Activated CD4-positive, alpha-beta T cell treated with anti-CD3 and anti-CD28 coated beads, Interleukin-2, amount 10 ng/mL, durations not matched to agents 24 days and 14 days (primary cell): ENCODE results near the gene MAPK8IP2. TPM values are rescaled to one million over a fixed set of nuclear protein-coding genes. Genes with fewer than 3 reads are reported as not detected.
"Not testable (repeated sequence)": the region's sequence is repeated elsewhere in the genome, so short reads cannot be mapped to it uniquely, and the experiment has no call there.

Experiments
- DNase-seq: peaks from one replicate; pipeline ENCODE4 v3.0.0; 2022
- H3K27ac Mint-ChIP-seq: one replicate; pipeline ENCODE4 v1.8.0; 2022; ENCODE audit warnings: mild to moderate bottlenecking, mixed read lengths
- H3K27me3 Mint-ChIP-seq: one replicate; pipeline ENCODE4 v1.8.0; 2022; ENCODE audit warnings: mixed read lengths
- H3K36me3 Mint-ChIP-seq: one replicate; pipeline ENCODE4 v1.8.0; 2022; ENCODE audit warnings: low read depth, mild to moderate bottlenecking, mixed read lengths
- H3K4me1 Mint-ChIP-seq: one replicate; pipeline ENCODE4 v1.8.0; 2021; ENCODE audit warnings: mixed read lengths
- H3K4me3 Mint-ChIP-seq: one replicate; pipeline ENCODE4 v1.8.0; 2022; ENCODE audit warnings: mild to moderate bottlenecking, moderate library complexity, mixed read lengths
- H3K9me3 Mint-ChIP-seq: one replicate; pipeline ENCODE4 v1.8.0; 2021; ENCODE audit warnings: mixed read lengths
- intact Hi-C: fragments of 100-400 bp; cut with micrococcal nuclease; formaldehyde crosslinking; loops from one replicate; pipeline ENCODE4 v1.15.1; 2023
- total RNA-seq: library from RNA; stranded (reverse); gene quantifications from 2 replicates; pipeline ENCODE4 v1.2.3, GENCODE V29; 2022

MAPK8IP2 gene
- total RNA-seq, 1 donor from 2014 or later = 0.19 TPM

- DNase-seq, H3K4me3 Mint-ChIP-seq, H3K4me1 Mint-ChIP-seq, H3K36me3 Mint-ChIP-seq, intact Hi-C loops, H3K27ac Mint-ChIP-seq, H3K9me3 Mint-ChIP-seq: not testable (repeated sequence)
- H3K27me3 Mint-ChIP-seq = peaks cover 23% of the 10 kb centered on the region
Measured at GRCh38 chr22:50608058-50608840, 7.7 kb downstream of the MAPK8IP2 start.

DNA sequence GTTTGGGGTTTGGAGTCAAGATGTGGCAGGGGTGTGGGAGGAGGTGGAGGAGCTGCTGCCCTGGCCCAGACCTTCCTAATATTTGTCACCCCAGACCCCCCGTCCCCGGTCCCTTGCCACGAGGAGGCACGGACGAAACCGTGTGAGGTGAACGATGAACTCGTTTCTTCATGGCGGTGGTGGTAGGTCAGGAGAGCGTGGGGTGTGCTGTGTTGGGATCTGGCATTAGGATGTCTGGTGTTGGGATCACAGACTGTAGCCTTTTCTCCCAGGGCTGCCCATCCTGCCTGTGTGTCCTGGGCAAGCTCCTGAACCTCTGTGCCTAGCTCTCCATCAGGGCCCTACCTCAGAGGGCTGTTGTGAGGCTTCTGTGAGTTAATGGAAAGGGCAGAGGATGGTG, 8.4 kb downstream of the MAPK8IP2 start:
- H3K27me3 Mint-ChIP-seq = peaks cover 24% of the 10 kb centered on the region
- H3K9me3 Mint-ChIP-seq = no peaks in the 10 kb centered on the region
- no peaks in the 10 kb centered on the region for H3K36me3 Mint-ChIP-seq
- no peak overlapping the region for H3K4me3 Mint-ChIP-seq
- H3K27ac Mint-ChIP-seq = no peak overlapping the region
- intact Hi-C loops = no loop called here
- DNase-seq = no peak
- H3K4me1 Mint-ChIP-seq = peaks cover 9% of the 10 kb centered on the region

- H3K27ac Mint-ChIP-seq = no peak overlapping the region
- intact Hi-C loops = no loop called here
- no peaks in the 10 kb centered on the region for H3K9me3 Mint-ChIP-seq
- no peak overlapping the region for H3K4me3 Mint-ChIP-seq
- H3K36me3 Mint-ChIP-seq = no peaks in the 10 kb centered on the region
- H3K4me1 Mint-ChIP-seq = peaks cover 11% of the 10 kb centered on the region
- peaks cover 26% of the 10 kb centered on the region for H3K27me3 Mint-ChIP-seq
- DNase-seq = no peak
Measured at GRCh38 chr22:50609599-50609998, 9.0 kb downstream of the MAPK8IP2 start.

GRCh38 chr22:50610041-50610451, 9.5 kb downstream of the MAPK8IP2 start:
- H3K36me3 Mint-ChIP-seq = no peaks in the 10 kb centered on the region
- H3K27ac Mint-ChIP-seq = no peak overlapping the region
- intact Hi-C loops = no loop called here
- peaks cover 11% of the 10 kb centered on the region for H3K4me1 Mint-ChIP-seq
- no peak for DNase-seq
- no peaks in the 10 kb centered on the region for H3K9me3 Mint-ChIP-seq
- H3K27me3 Mint-ChIP-seq = peaks cover 26% of the 10 kb centered on the region
- H3K4me3 Mint-ChIP-seq = no peak overlapping the region

DNA sequence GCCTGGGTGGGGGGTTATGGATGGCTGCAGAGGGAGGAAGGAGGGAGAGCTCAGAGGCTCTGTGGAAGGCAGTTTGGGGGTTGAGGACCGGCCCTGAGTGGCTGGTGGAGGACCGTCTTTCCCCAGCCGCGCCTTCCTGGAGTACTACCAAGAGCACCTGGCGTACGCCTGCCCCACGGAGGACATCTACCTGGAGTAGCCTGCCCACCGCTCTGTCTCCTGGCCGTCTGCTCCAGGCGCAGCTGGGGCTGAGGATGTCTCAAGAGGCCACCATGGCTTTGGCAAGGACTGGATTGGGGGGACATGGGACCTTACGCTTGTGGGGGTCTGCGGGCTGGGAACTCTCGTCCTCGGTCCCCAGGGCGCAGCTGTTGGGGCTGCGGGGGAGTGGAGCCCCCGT, 10.0 kb downstream of the MAPK8IP2 start:
- H3K27ac Mint-ChIP-seq = no peak overlapping the region
- peaks cover 21% of the 10 kb centered on the region for H3K27me3 Mint-ChIP-seq
- peaks cover 11% of the 10 kb centered on the region for H3K4me1 Mint-ChIP-seq
- no peak overlapping the region for H3K4me3 Mint-ChIP-seq
- no peaks in the 10 kb centered on the region for H3K36me3 Mint-ChIP-seq
- intact Hi-C loops = no loop called here
- H3K9me3 Mint-ChIP-seq = no peaks in the 10 kb centered on the region
- DNase-seq = no peak

DNA sequence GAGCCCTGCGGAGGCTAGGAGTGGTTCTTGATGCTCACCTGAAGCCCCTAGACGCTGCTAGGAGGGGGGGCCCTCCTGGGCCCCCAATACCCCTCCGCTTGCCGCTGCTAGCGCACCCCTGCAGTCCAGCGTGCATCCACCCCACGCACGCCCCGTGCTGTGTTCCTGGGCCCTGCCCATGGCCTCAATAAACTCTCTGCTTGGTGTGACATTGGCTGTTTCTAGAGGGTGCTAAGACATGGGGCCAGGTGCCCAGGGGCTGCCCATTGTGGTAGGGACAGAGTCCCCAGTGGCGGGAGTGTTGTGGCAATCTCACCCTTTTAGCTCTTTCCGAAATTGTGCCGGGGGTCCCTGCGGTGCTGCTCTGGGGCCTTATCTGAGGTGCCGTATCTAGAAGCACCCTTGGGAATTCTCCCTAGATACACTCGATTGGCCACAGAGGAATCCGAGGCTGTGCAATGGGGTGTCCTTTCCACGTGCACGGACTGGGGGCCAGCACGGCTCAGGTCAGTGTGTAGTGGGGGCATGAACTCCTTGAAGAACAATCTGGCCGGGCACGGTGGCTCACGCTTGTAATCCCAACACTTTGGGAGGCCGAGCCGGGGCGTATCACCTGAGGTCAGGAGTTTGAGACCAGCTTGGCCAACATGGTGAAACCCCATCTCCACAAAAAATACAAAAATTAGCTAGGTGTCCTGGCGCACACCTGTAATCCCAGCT, 10.9 kb downstream of the MAPK8IP2 start:
- no peak overlapping the region for H3K27ac Mint-ChIP-seq
- no peaks in the 10 kb centered on the region for H3K36me3 Mint-ChIP-seq
- H3K4me1 Mint-ChIP-seq = peaks cover 11% of the 10 kb centered on the region
- intact Hi-C loops = no loop called here
- H3K9me3 Mint-ChIP-seq = no peaks in the 10 kb centered on the region
- H3K4me3 Mint-ChIP-seq = no peak overlapping the region
- DNase-seq = no peak
- H3K27me3 Mint-ChIP-seq = peaks cover 17% of the 10 kb centered on the region

GRCh38 chr22:50612168-50612527, 11.6 kb downstream of the MAPK8IP2 start:
- Mint-ChIP-seq H3K9me3 (no peaks in the 10 kb centered on the region), H3K4me1 (peaks cover 11% of the 10 kb centered on the region), H3K27ac (no peak overlapping the region), H3K27me3 (peaks cover 17% of the 10 kb centered on the region), H3K36me3 (no peaks in the 10 kb centered on the region), H3K4me3 (no peak overlapping the region)
- DNase-seq = no peak
- intact Hi-C loops = no loop called here

GRCh38 chr22:50612528-50613221, 12.1 kb downstream of the MAPK8IP2 start:
- DNase-seq = no peak
- no peaks in the 10 kb centered on the region for H3K9me3 Mint-ChIP-seq
- H3K4me1 Mint-ChIP-seq = peaks cover 11% of the 10 kb centered on the region
- no peak overlapping the region for H3K27ac Mint-ChIP-seq
- no peak overlapping the region for H3K4me3 Mint-ChIP-seq
- H3K36me3 Mint-ChIP-seq = no peaks in the 10 kb centered on the region
- intact Hi-C loops = no loop called here
- peaks cover 17% of the 10 kb centered on the region for H3K27me3 Mint-ChIP-seq

DNA sequence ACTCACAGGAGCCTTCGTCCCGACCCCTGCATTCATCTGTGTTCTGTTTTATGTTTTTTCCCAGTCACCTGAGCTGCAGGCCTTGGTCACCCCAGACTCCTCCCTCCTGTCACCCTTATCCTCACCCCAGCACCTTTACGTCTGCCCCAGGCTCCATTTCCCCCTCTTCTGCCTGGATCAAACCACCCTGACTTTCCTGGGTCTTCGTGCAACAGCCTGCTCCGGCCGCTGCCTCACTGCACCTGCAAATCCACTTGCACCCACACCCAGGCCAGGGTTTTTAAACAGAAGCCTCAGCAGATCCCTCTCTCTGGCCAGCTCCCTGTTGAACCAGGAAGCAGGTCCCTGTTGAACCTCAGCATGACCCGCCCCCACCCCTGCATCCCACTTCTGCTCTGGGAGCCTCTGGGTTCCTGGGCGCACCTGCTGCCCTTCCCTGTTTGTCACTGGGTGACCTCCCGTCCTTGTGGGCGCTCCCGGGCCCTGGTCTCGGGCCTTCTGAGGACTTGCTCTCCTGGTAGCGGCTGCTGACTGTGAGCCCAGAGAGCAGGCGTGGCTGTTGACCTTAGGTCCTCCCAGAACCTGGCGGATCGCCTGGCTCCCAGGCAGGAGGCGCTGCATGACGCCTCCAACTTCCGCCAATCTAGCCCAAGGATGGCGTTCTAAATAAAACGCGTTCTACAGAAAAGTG, 12.8 kb downstream of the MAPK8IP2 start:
- H3K4me1 Mint-ChIP-seq = peaks cover 11% of the 10 kb centered on the region
- peaks cover 17% of the 10 kb centered on the region for H3K27me3 Mint-ChIP-seq
- intact Hi-C loops = no loop called here
- no peak overlapping the region for H3K27ac Mint-ChIP-seq
- H3K4me3 Mint-ChIP-seq = no peak overlapping the region
- no peaks in the 10 kb centered on the region for H3K36me3 Mint-ChIP-seq
- DNase-seq = no peak
- H3K9me3 Mint-ChIP-seq = no peaks in the 10 kb centered on the region

DNA sequence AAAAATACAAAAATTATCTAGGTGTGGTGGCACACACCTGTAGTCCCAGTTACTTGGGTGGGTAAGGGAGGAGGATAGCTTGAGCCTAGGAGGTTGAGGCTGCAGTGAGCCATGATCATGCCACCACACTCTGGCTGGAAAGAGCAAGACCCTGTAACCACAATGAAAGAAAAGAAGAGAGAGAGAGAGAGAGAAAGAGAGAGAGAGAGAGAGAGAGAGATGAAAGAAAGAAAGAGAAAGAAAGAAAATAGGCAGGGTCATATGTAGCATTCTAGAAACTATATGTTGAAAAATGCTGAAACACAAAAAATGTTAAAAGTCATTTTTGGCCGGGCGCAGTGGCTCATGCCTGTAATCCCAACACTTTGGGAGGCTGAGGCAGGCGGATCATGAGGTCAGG, 13.7 kb downstream of the MAPK8IP2 start:
- H3K36me3 Mint-ChIP-seq, DNase-seq, H3K9me3 Mint-ChIP-seq, H3K4me3 Mint-ChIP-seq, intact Hi-C loops: not testable (repeated sequence)
- Mint-ChIP-seq H3K27me3 (peaks cover 14% of the 10 kb centered on the region), H3K27ac (peak overlapping the region; percentile 75), H3K4me1 (peaks cover 12% of the 10 kb centered on the region)

GRCh38 chr22:50620593-50621355, 20.2 kb downstream of the MAPK8IP2 start:
- Mint-ChIP-seq H3K4me3 (peak overlapping the region; percentile 85), H3K36me3 (peaks cover 9% of the 10 kb centered on the region), H3K4me1 (peaks cover 35% of the 10 kb centered on the region), H3K27ac (peak overlapping the region; percentile 99), H3K27me3 (no peaks in the 10 kb centered on the region), H3K9me3 (no peaks in the 10 kb centered on the region)
- peak; percentile 92 for DNase-seq
- intact Hi-C loops = loop anchor here (1.0 to 2.0 kb wide), 7 partner anchors 38 to 376 kb away; partner anchors contain the start of genes CHKB, NCAPH2, PPP6R2 and SCO2

GRCh38 chr22:50621356-50621880, 20.8 kb downstream of the MAPK8IP2 start:
- peak overlapping the region; percentile 85 for H3K4me3 Mint-ChIP-seq
- peaks cover 36% of the 10 kb centered on the region for H3K4me1 Mint-ChIP-seq
- H3K36me3 Mint-ChIP-seq = peaks cover 9% of the 10 kb centered on the region
- H3K9me3 Mint-ChIP-seq = no peaks in the 10 kb centered on the region
- intact Hi-C loops = loop anchor here (1.0 to 2.0 kb wide), 5 partner anchors 82 to 377 kb away; partner anchors contain the start of genes PPP6R2, SCO2 and TUBGCP6
- peak; percentile 89 for DNase-seq
- H3K27me3 Mint-ChIP-seq = no peaks in the 10 kb centered on the region
- peak overlapping the region; percentile 99 for H3K27ac Mint-ChIP-seq
